Stimulated activated CD4-positive, alpha-beta T cell treated with anti-CD3 and anti-CD28 coated beads, Interleukin-2, amount 100 ng/mL, for 24 hours (primary cell): ENCODE data around the gene STK11.
"Not testable (repeated sequence)": the region's sequence is repeated elsewhere in the genome, so short reads cannot be mapped to it uniquely, and the experiment has no call there.

Experiments used
- DNase-seq, 2 donors: peaks; one replicate each; pipeline ENCODE4 v3.0.0-alpha.2; 2020

Gene STK11

GRCh38 chr19:1238369-1239303, 33.1 kb downstream of the STK11 start:
- DNase-seq = no peak

- DNase-seq = no peak
These were observed 33.8 kb downstream of the STK11 start for GRCh38 chr19:1239420-1239795.

- peak; percentile 93 to 95 for DNase-seq
These were observed 34.5 kb downstream of the STK11 start for GRCh38 chr19:1239796-1240737.

- no peak for DNase-seq
These were observed 35.3 kb downstream of the STK11 start for GRCh38 chr19:1240925-1241324.

GRCh38 chr19:1241417-1242095, 36.0 kb downstream of the STK11 start, which contains the start of gene ATP5F1D:
TSS of gene ATP5F1D (plus strand) at chr19:1241751. CDS start at chr19:1241851, 100 bp downstream.
- peak; percentile 92 to 93 for DNase-seq

GRCh38 chr19:1243768-1244692, 38.5 kb downstream of the STK11 start:
- peak; percentile 86 to 87 for DNase-seq

- DNase-seq = no peak
These were observed 39.3 kb downstream of the STK11 start for GRCh38 chr19:1244693-1245451.

- no peak for DNase-seq
These were observed 40.1 kb downstream of the STK11 start for GRCh38 chr19:1245494-1246264.

GRCh38 chr19:1246265-1247087, 40.9 kb downstream of the STK11 start:
- DNase-seq = not testable (repeated sequence)

- DNase-seq = no peak
These were observed 42.2 kb downstream of the STK11 start for GRCh38 chr19:1247748-1248138.

GRCh38 chr19:1248139-1248785, 42.7 kb downstream of the STK11 start, which contains the start of gene MIDN:
TSS of gene MIDN (plus strand) at chr19:1248583. CDS start at chr19:1250297, 1,714 bp downstream.
- peak; percentile 68 to 73 for DNase-seq

- peak; percentile 76 to 82 for DNase-seq
These were observed 43.3 kb downstream of the STK11 start for GRCh38 chr19:1248786-1249297.

- peak; percentile 92 to 93 for DNase-seq
These were observed 43.9 kb downstream of the STK11 start for GRCh38 chr19:1249298-1249989.

- no peak for DNase-seq
These were observed 44.4 kb downstream of the STK11 start for GRCh38 chr19:1249990-1250436.

- peak; percentile 46 to 58 for DNase-seq
These were observed 45.1 kb downstream of the STK11 start for GRCh38 chr19:1250437-1251260.
